PC-3 (cell line): ENCODE results near the gene RAB31.

Experiments used
- EZH2phosphoT487 ChIP-seq: fragments of 300-600 bp; sonication (generic); IDR thresholded peaks from 2 replicates; pipeline ENCODE4 v1.6.1; 2018; ENCODE audit warnings: mild to moderate bottlenecking, antibody characterized with exemption, low read length, borderline replicate concordance
- TF ChIP-seq, protein P1 (sequence below): fragments of 300-600 bp; sonication (generic); conservative IDR thresholded peaks from 2 replicates; pipeline ENCODE4 v1.5.1; 2017; ENCODE audit warnings: antibody characterized with exemption, low read depth, mild to moderate bottlenecking, low read length

DNA sequence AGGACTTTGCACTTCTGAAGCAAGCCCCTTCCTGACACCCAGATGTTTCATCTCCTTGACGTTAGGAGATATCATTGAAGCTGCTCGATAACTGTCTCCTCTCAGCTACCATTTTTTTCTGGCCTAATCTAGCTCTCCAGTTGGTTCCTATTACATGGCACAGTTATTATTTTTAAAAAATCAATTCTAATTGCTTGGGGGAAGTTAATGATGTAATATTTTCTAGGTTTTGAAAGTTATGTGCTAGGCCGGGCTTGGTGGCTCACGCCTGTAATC lies 22.5 kb upstream of the RAB31 start:
- TF ChIP-seq, protein P1, sequence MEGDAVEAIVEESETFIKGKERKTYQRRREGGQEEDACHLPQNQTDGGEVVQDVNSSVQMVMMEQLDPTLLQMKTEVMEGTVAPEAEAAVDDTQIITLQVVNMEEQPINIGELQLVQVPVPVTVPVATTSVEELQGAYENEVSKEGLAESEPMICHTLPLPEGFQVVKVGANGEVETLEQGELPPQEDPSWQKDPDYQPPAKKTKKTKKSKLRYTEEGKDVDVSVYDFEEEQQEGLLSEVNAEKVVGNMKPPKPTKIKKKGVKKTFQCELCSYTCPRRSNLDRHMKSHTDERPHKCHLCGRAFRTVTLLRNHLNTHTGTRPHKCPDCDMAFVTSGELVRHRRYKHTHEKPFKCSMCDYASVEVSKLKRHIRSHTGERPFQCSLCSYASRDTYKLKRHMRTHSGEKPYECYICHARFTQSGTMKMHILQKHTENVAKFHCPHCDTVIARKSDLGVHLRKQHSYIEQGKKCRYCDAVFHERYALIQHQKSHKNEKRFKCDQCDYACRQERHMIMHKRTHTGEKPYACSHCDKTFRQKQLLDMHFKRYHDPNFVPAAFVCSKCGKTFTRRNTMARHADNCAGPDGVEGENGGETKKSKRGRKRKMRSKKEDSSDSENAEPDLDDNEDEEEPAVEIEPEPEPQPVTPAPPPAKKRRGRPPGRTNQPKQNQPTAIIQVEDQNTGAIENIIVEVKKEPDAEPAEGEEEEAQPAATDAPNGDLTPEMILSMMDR: no peak
- no peak for TF ChIP-seq EZH2phosphoT487
